AG08395 (cell line): ENCODE measurements around the gene CABCOCO1.

ENCODE experiments used
- DNase-seq: peaks from one replicate; pipeline ENCODE4 v3.0.0; 2012; ENCODE audit warnings: mixed read lengths, low spot score

Gene CABCOCO1, protein sequence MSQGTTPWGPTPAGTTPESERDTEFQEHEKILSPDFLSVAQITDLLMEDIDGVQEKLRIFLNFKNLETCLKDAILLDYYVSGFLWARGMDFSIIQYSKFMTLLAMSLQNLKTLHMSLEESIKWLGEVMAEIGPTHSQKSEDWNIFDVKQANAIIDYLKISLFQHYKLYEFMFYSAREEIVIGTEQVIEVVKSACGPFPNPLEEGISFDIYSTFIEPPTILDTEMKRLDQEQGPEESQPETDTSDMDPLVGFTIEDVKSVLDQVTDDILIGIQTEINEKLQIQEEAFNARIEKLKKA

GRCh38 chr10:61662794-61663259, at the start of gene CABCOCO1:
CABCOCO1 (plus strand) TSS chr10:61662929; CDS start chr10:61662973, 44 bp downstream.
- DNase-seq = peak; percentile 79

DNA sequence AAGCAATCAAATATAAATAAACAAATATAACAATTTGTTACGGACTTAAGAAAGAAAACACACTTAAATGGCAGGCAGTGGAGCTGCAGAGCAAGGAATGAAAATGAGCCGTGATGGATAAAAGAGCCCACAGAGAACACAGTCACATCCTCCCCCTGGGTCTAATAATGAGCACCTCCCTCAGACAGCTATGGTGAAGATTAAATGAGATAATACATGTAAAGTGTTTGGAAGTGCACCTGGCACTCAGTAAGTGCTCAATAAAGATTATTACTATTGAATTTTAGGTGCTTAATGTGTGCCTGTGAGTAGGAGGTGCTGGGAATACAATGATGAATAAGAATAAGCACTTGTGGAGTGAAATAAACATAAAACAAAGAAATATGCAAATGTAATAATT, 49.1 kb upstream of the CABCOCO1 start:
- DNase-seq = no peak

DNA sequence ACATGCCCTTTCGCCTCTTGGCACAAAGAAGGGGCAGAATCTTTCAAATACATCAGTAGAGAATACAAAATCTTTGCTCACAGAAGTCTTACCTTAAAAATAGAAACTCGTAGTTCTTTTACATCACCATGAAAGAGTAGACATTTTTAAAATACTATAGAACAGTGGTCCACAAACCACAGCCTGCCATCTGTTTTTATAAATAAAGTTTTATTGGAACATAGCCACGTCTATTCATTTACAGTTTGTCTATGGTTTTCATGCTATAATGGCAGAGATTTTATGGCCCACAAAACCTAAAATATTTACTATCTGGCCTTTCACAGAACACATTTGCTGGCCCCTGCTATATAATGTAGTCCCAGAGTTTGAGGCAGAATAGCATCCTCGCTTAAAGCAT, 46.1 kb upstream of the CABCOCO1 start:
- no peak for DNase-seq

GRCh38 chr10:61617180-61617579, 45.5 kb upstream of the CABCOCO1 start:
- no peak for DNase-seq

- no peak for DNase-seq
Observed at GRCh38 chr10:61617586-61617985, 45.1 kb upstream of the CABCOCO1 start.

DNA sequence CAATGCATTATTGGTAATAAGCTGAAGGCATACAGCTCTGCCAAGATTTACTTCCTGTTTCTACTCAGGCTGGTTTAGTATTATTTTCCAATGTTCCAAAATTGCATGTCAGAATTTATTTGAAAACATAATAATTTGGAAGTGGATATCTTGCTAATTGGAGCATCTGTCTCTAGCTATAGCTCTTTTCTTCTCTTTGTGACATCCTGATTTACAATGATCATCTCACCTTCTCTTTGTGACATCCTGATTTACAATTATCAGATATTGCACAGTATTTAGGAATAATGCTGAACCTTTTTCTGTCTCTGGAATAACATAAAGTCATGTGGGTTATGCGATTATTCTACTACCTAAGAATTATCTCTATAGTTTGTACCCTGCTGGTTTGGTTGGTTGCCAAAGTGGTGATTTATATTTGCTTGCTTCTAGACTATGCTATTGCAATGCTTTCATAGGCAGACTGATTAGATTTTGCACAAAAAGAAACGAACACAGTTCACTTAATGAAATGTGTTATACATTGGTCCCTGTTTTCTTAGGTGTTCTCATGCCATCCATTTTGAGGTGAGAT, 44.3 kb upstream of the CABCOCO1 start:
- no peak for DNase-seq

- no peak for DNase-seq
Observed at GRCh38 chr10:61620506-61620905, 42.2 kb upstream of the CABCOCO1 start.

GRCh38 chr10:61621605-61622051, 41.1 kb upstream of the CABCOCO1 start:
- DNase-seq = no peak

- DNase-seq = no peak
Observed at GRCh38 chr10:61623161-61623560, 39.6 kb upstream of the CABCOCO1 start.

DNA sequence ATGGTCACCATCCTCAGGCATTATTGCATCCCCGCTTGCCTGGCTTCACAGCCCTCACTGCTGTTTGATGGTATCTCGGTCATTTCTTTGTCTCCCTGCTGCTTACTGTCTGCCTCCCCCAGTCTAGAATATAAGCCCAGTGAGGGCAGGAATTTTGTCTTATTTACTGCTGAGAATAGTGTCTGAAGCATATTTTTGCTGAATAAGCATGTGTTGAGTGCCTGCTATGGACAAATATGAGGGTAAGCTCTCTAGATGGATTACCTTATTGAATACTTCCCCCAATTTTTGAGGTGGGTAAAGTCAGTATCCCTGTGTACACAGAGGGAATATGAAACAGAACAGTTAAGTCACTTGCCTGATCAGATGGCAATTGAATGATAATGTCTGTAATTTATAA, 36.5 kb upstream of the CABCOCO1 start:
- no peak for DNase-seq

GRCh38 chr10:61627266-61627665, 35.5 kb upstream of the CABCOCO1 start:
- DNase-seq = no peak

DNA sequence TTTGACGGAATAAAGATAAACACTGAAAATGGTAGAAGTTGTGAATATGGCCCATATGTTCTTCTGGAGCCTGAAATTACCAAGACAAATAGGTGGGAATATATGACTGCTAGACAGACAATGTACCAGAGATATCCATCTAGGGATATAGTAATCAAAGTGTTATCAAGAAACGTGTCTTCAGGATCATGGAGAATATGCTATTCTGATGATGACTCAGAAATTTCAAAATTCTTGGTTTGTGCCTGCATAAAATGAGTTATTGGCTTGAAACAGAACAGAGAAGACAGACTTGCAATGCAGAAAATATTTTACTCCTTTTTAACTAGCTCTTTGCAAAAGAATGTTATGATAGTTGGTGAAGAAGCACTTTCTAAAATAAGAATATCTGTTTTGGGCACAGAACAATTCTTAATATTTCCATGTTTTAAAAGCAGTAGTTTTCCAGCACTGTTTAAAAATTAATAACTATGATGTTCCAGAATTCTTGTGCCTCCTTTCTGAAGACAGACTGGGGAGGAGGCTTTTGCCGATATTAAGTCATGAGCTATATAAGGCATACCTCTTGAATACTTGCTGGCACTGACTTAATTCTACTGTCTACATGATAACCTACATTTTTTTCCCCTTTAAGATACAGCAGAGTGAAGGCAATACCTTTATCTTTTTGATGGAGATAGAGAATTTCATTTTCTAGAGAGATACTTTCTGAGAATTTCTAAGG, 34.4 kb upstream of the CABCOCO1 start:
- DNase-seq = no peak

DNA sequence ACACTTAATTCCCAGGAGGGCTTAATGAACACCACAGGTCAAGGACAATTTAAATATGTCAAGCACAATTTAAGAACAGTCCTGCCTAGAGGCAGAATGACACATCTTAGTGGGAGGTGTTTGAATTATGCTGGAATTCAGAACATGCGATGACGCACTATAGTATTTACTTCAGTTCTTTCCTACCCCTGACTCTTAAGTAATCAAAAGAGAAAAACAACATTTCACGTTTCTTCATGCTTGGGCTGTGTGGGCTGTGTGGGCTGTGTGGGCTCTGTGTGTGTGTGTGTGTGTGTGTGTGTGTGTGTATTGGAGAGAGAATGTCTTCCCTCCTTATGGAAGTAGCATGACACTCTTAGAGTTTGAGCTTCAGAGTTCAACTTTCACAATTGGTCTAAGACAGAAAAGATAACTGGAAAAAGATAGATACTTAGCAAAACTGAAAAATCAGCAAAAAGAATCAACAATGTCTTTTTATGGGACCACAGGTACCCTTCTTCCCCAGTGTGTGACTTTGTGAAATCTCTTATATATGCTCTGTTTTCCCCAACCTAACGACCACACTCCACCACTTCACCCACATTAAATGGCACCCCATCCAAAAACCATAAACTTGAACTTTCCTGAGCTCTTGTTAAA, 33.7 kb upstream of the CABCOCO1 start:
- DNase-seq = peak; percentile 74

GRCh38 chr10:61629576-61629975, 33.2 kb upstream of the CABCOCO1 start:
- DNase-seq = no peak

DNA sequence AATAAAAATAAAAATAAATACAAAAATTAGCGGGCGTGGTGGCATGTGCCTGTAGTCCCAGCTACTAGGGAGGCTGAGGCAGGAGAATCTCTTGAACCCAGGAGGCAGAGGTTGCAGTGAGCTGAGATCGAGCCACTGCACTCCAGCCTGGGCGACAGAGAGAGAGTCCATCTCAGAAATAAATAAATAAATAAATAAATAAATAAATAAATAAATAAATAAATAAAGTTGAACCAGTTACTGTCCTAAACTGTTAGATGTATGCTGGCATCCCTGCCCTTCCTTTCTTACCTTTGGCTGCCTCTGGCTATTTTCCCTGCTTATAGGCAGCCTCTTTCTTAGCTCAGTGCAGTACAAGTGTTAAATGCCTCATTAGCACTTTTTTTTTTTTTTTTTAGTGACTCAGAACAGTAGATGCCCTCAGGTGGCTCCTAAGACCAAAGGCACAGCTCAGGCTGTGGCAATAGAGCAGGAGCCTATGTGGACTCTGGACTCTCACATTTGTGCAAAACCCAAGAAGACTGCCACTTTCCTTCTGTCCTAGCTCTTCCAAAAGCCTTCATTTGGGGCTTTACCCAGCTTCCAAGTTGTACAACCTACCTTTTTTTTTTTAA, 30.6 kb upstream of the CABCOCO1 start:
- no peak for DNase-seq

GRCh38 chr10:61633665-61634064, 29.1 kb upstream of the CABCOCO1 start:
- DNase-seq = no peak

- DNase-seq = peak; percentile 54
Observed at GRCh38 chr10:61634746-61635145, 28.0 kb upstream of the CABCOCO1 start.

- no peak for DNase-seq
Observed at GRCh38 chr10:61635471-61635870, 27.3 kb upstream of the CABCOCO1 start.

DNA sequence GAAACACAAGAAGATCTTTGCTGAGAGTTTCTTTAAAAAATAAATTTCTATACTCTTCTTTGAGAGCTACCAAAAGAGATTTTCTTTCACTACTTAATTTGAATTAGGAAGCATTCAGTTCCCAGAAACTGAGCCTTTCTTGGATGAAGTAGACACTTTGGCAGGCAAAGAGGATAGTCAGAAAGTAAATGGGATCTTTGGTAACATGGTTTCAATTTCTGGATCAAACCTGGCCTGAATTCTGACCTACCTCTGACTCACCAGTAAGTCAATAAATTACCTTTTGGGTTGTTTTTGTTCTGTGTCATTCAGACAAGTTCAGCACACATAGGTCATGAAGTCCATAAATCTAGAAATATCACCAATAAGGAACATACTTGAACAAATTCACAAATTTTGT, 26.8 kb upstream of the CABCOCO1 start:
- no peak for DNase-seq

GRCh38 chr10:61639952-61640351, 22.8 kb upstream of the CABCOCO1 start:
- no peak for DNase-seq

GRCh38 chr10:61640856-61641255, 21.9 kb upstream of the CABCOCO1 start:
- DNase-seq = no peak

GRCh38 chr10:61642150-61642571, 20.6 kb upstream of the CABCOCO1 start:
- DNase-seq = no peak
